COLO829 (cell line): ENCODE data around the gene CACNA1E.

Experiments
- DNase-seq: peaks from one replicate; pipeline ENCODE4 v3.0.0; 2012; ENCODE audit warnings: low spot score

Gene CACNA1E

GRCh38 chr1:181685211-181685610 lies 201.9 kb downstream of the CACNA1E start:
- DNase-seq, result no peak

GRCh38 chr1:181701891-181702290 lies 218.6 kb downstream of the CACNA1E start:
- DNase-seq, result no peak

GRCh38 chr1:181704546-181704945 lies 221.2 kb downstream of the CACNA1E start:
- no peak for DNase-seq

GRCh38 chr1:181711820-181712219 lies 228.5 kb downstream of the CACNA1E start:
- no peak for DNase-seq

- DNase-seq, result no peak
These were observed 229.4 kb downstream of the CACNA1E start for GRCh38 chr1:181712711-181713110.

- no peak for DNase-seq
These were observed 231.1 kb downstream of the CACNA1E start for GRCh38 chr1:181714428-181714827.

GRCh38 chr1:181718034-181718433 lies 234.7 kb downstream of the CACNA1E start:
- no peak for DNase-seq

GRCh38 chr1:181726320-181727012 lies 243.1 kb downstream of the CACNA1E start:
- no peak for DNase-seq

- no peak for DNase-seq
These were observed 247.3 kb downstream of the CACNA1E start for GRCh38 chr1:181730606-181731005.

GRCh38 chr1:181732218-181732990 lies 249.1 kb downstream of the CACNA1E start:
- no peak for DNase-seq

GRCh38 chr1:181733486-181733885 lies 250.2 kb downstream of the CACNA1E start:
- no peak for DNase-seq

- no peak for DNase-seq
These were observed 253.7 kb downstream of the CACNA1E start for GRCh38 chr1:181737056-181737455.

- no peak for DNase-seq
These were observed 255.9 kb downstream of the CACNA1E start for GRCh38 chr1:181739214-181739613.

- no peak for DNase-seq
These were observed 259.1 kb downstream of the CACNA1E start for GRCh38 chr1:181742426-181742825.

- DNase-seq, result no peak
These were observed 260.6 kb downstream of the CACNA1E start for GRCh38 chr1:181743878-181744312.

GRCh38 chr1:181746224-181746623 lies 262.9 kb downstream of the CACNA1E start:
- DNase-seq, result no peak

- no peak for DNase-seq
These were observed 264.7 kb downstream of the CACNA1E start for GRCh38 chr1:181748013-181748412.

GRCh38 chr1:181754103-181754502 lies 270.8 kb downstream of the CACNA1E start:
- DNase-seq, result no peak

- DNase-seq, result no peak
These were observed 276.2 kb downstream of the CACNA1E start for GRCh38 chr1:181759481-181759880.

- no peak for DNase-seq
These were observed 280.4 kb downstream of the CACNA1E start for GRCh38 chr1:181763736-181764135.

GRCh38 chr1:181765451-181766026 lies 282.2 kb downstream of the CACNA1E start:
- no peak for DNase-seq

- no peak for DNase-seq
These were observed 283.8 kb downstream of the CACNA1E start for GRCh38 chr1:181767001-181767708.
